ENCODE results near the gene CTTNBP2NL. TPM values are rescaled to one million over a fixed set of nuclear protein-coding genes. Genes with fewer than 3 reads are reported as not detected.

Gene CTTNBP2NL
- total RNA-seq, 1 donor from 2014 or later, result 66.2 TPM

GRCh38 chr1:112368198-112368597 lies 27.8 kb upstream of the CTTNBP2NL start:
- Mint-ChIP-seq H3K4me3 (ENCODE audit: unreplicated experiment) (no peak overlapping the region), H3K4me1 (ENCODE audit: low read depth, unreplicated experiment) (no peaks in the 10 kb centered on the region), H3K27me3 (ENCODE audit: unreplicated experiment) (peaks cover 3% of the 10 kb centered on the region), H3K9me3 (ENCODE audit: unreplicated experiment) (no peaks in the 10 kb centered on the region), H3K27ac (ENCODE audit: unreplicated experiment) (no peak overlapping the region), H3K36me3 (ENCODE audit: unreplicated experiment) (peaks cover 6% of the 10 kb centered on the region)
- TF ChIP-seq CTCF (IDR thresholded peaks at IDR 0.05; ENCODE audit: partially characterized antibody, unreplicated experiment), result no peak
- DNase-seq, result no peak

- no peak overlapping the region for H3K4me3 Mint-ChIP-seq (ENCODE audit: unreplicated experiment)
- peak; percentile 86 for TF ChIP-seq CTCF (IDR thresholded peaks at IDR 0.05; ENCODE audit: partially characterized antibody, unreplicated experiment)
- H3K4me1 Mint-ChIP-seq (ENCODE audit: low read depth, unreplicated experiment), result no peaks in the 10 kb centered on the region
- H3K36me3 Mint-ChIP-seq (ENCODE audit: unreplicated experiment), result peaks cover 6% of the 10 kb centered on the region
- peak; percentile 95 for DNase-seq
- no peaks in the 10 kb centered on the region for H3K9me3 Mint-ChIP-seq (ENCODE audit: unreplicated experiment)
- H3K27me3 Mint-ChIP-seq (ENCODE audit: unreplicated experiment), result peaks cover 3% of the 10 kb centered on the region
- no peak overlapping the region for H3K27ac Mint-ChIP-seq (ENCODE audit: unreplicated experiment)
Observed at GRCh38 chr1:112369392-112370285, 26.4 kb upstream of the CTTNBP2NL start.

GRCh38 chr1:112370996-112371395 lies 25.0 kb upstream of the CTTNBP2NL start:
- Mint-ChIP-seq H3K27me3 (ENCODE audit: unreplicated experiment) (peaks cover 3% of the 10 kb centered on the region), H3K4me1 (ENCODE audit: low read depth, unreplicated experiment) (no peaks in the 10 kb centered on the region), H3K9me3 (ENCODE audit: unreplicated experiment) (no peaks in the 10 kb centered on the region), H3K36me3 (ENCODE audit: unreplicated experiment) (peaks cover 6% of the 10 kb centered on the region), H3K4me3 (ENCODE audit: unreplicated experiment) (no peak overlapping the region), H3K27ac (ENCODE audit: unreplicated experiment) (no peak overlapping the region)
- no peak for DNase-seq
- no peak for TF ChIP-seq CTCF (IDR thresholded peaks at IDR 0.05; ENCODE audit: partially characterized antibody, unreplicated experiment)

- no peak for DNase-seq
- no peak for TF ChIP-seq CTCF (IDR thresholded peaks at IDR 0.05; ENCODE audit: partially characterized antibody, unreplicated experiment)
- H3K9me3 Mint-ChIP-seq (ENCODE audit: unreplicated experiment), result no peaks in the 10 kb centered on the region
- no peak overlapping the region for H3K27ac Mint-ChIP-seq (ENCODE audit: unreplicated experiment)
- H3K4me1 Mint-ChIP-seq (ENCODE audit: low read depth, unreplicated experiment), result no peaks in the 10 kb centered on the region
- H3K4me3 Mint-ChIP-seq (ENCODE audit: unreplicated experiment), result no peak overlapping the region
- H3K27me3 Mint-ChIP-seq (ENCODE audit: unreplicated experiment), result peaks cover 3% of the 10 kb centered on the region
- peaks cover 6% of the 10 kb centered on the region for H3K36me3 Mint-ChIP-seq (ENCODE audit: unreplicated experiment)
Observed at GRCh38 chr1:112371775-112372174, 24.2 kb upstream of the CTTNBP2NL start.

- H3K4me3 Mint-ChIP-seq (ENCODE audit: unreplicated experiment), result no peak overlapping the region
- H3K9me3 Mint-ChIP-seq (ENCODE audit: unreplicated experiment), result peaks cover 1% of the 10 kb centered on the region
- peaks cover 3% of the 10 kb centered on the region for H3K27me3 Mint-ChIP-seq (ENCODE audit: unreplicated experiment)
- no peaks in the 10 kb centered on the region for H3K4me1 Mint-ChIP-seq (ENCODE audit: low read depth, unreplicated experiment)
- TF ChIP-seq CTCF (IDR thresholded peaks at IDR 0.05; ENCODE audit: partially characterized antibody, unreplicated experiment), result no peak
- H3K27ac Mint-ChIP-seq (ENCODE audit: unreplicated experiment), result no peak overlapping the region
- H3K36me3 Mint-ChIP-seq (ENCODE audit: unreplicated experiment), result no peaks in the 10 kb centered on the region
- no peak for DNase-seq
Observed at GRCh38 chr1:112373806-112374205, 22.2 kb upstream of the CTTNBP2NL start.
